Panc1 (cell line): Measurements from ENCODE around the gene FAIM. TPM values are rescaled to one million over a fixed set of nuclear protein-coding genes. Genes with fewer than 3 reads are reported as not detected.
"Not testable (repeated sequence)": the region's sequence is repeated elsewhere in the genome, so short reads cannot be mapped to it uniquely, and the experiment has no call there.

ENCODE experiments used
- ATAC-seq: fragments of 200-7000 bp; cut with Tn5 transposase; 2 replicates; pipeline ENCODE4 v1.9.1; 2020; ENCODE audit warnings: mild to moderate bottlenecking, moderate library complexity
- BruUV-seq: library from RNA; stranded (reverse); fragments of 400-500 nt; replicated peaks from 2 replicates; lab custom pipeline; 2021; lab: Mats Ljungman, UMichigan
- CTCF ChIA-PET: fragments of 300-600 bp; sonication (Branson Sonifier 250); formaldehyde crosslinking; loops from one replicate; lab custom pipeline; 2022; ENCODE audit warnings: antibody characterized with exemption; lab: Charles Lee
- POLR2A ChIA-PET: fragments of 300-600 bp; sonication (Branson Sonifier 250); formaldehyde crosslinking; loops from one replicate; lab custom pipeline; 2022; ENCODE audit warnings: antibody characterized with exemption; lab: Charles Lee
- DNase-seq: peaks from one replicate; pipeline ENCODE4 v3.0.0-alpha.2; 2010; ENCODE audit warnings: low read depth, low spot score
- H3K27ac ChIP-seq: 2 replicates; pipeline ENCODE4 v1.5.1; 2011; ENCODE audit warnings: mild to moderate bottlenecking, low read length, inconsistent platforms
- H3K27me3 ChIP-seq: fragments of 200-500 bp; sonication (Bioruptor generic); 2 replicates; pipeline ENCODE4 v1.6.0; 2014; ENCODE audit warnings: low read length, inconsistent platforms; ENCODE audit not compliant: control insufficient read depth, insufficient read depth
- H3K36me3 ChIP-seq: fragments of 200-500 bp; sonication (Bioruptor generic); 2 replicates; pipeline ENCODE4 v1.5.1; 2014; ENCODE audit warnings: inconsistent platforms, mild to moderate bottlenecking, low read length, moderate library complexity; ENCODE audit not compliant: control insufficient read depth, insufficient read depth
- H3K4me1 ChIP-seq: 2 replicates; pipeline ENCODE4 v1.5.1; 2011; ENCODE audit warnings: inconsistent platforms, mild to moderate bottlenecking, low read length, moderate library complexity; ENCODE audit not compliant: control insufficient read depth, insufficient read depth
- H3K4me3 ChIP-seq, 2 experiments: 2 replicates each; pipeline ENCODE4 v1.5.1; 2011 to 2012; ENCODE audit warnings: low read depth in 2 of 2, low read length in 2 of 2, mild to moderate bottlenecking in 2 of 2, inconsistent platforms in 1 of 2, moderate library complexity in 1 of 2
- H3K9me3 ChIP-seq: fragments of 200-500 bp; sonication (Bioruptor generic); 2 replicates; pipeline ENCODE4 v1.5.1; 2014; ENCODE audit warnings: low read depth, mild to moderate bottlenecking, inconsistent platforms, low read length, moderate library complexity; ENCODE audit not compliant: control insufficient read depth, insufficient read depth
- CTCF ChIP-seq: fragments of 450-650 bp; IDR thresholded peaks from 2 replicates; pipeline ENCODE4 v1.5.1; 2017; ENCODE audit warnings: mild to moderate bottlenecking
- POLR2AphosphoS5 ChIP-seq: IDR thresholded peaks from 2 replicates; pipeline ENCODE4 v1.6.1; 2012; ENCODE audit warnings: mild to moderate bottlenecking, low read depth, low read length, moderate library complexity
- REST ChIP-seq, 2 experiments: IDR thresholded peaks; 2 replicates each; pipeline ENCODE4 v1.6.1; 2011 to 2012; ENCODE audit warnings: low read depth in 2 of 2, control low read depth in 1 of 2, low read length in 1 of 2, mild to moderate bottlenecking in 1 of 2, moderate library complexity in 1 of 2; ENCODE audit not compliant: insufficient read depth in 1 of 2
- SIN3A ChIP-seq: IDR thresholded peaks from 2 replicates; pipeline ENCODE4 v1.6.1; 2012; ENCODE audit warnings: low read depth, mild to moderate bottlenecking, low read length, moderate library complexity, borderline replicate concordance; ENCODE audit not compliant: insufficient read depth
- TCF7L2 ChIP-seq: IDR thresholded peaks from 2 replicates; pipeline ENCODE4 v1.6.1; 2011; ENCODE audit warnings: mild to moderate bottlenecking, low read depth, low read length, inconsistent platforms
- in situ Hi-C: cut with HindIII; loops from 2 replicates; pipeline ENCODE4 v1.10.0; 2016; ENCODE audit warnings: low sequenced_read_pairs, low pct_unique_long_range_greater_than_20kb
- intact Hi-C: fragments of 100-400 bp; cut with micrococcal nuclease; formaldehyde crosslinking; loops from one replicate; pipeline ENCODE4 v1.10.0; 2022; ENCODE audit not compliant: unreplicated experiment
- total RNA-seq: library from RNA; stranded (reverse); gene quantifications from one replicate; pipeline ENCODE4 v1.2.1, GENCODE V29; 2021; ENCODE audit not compliant: unreplicated experiment

The FAIM gene
- total RNA-seq, 1 experiment from 2014 or later = 18.8 TPM

- H3K4me1 ChIP-seq = peaks cover 12% of the 10 kb centered on the region
- CTCF ChIA-PET, H3K4me3 ChIP-seq, H3K27ac ChIP-seq, ATAC-seq, H3K27me3 ChIP-seq, BruUV-seq, DNase-seq, H3K9me3 ChIP-seq, H3K36me3 ChIP-seq, in situ Hi-C loops: not testable (repeated sequence)
- intact Hi-C loops = loop anchor here (10.0 kb wide), 1 partner anchor 97 kb away; no protein-coding TSS in a partner anchor
- POLR2A ChIA-PET = interaction anchor here (0.6 kb wide), 1 partner anchor 180 kb away, joined by 6 read pairs; no protein-coding TSS in a partner anchor
Observed at GRCh38 chr3:138597186-138597976, 11.2 kb upstream of the FAIM start.

- Histone ChIP-seq H3K4me3 (no peak overlapping the region), H3K9me3 (no peaks in the 10 kb centered on the region), H3K36me3 (no peaks in the 10 kb centered on the region), H3K4me1 (peaks cover 7% of the 10 kb centered on the region), H3K27ac (no peak overlapping the region), H3K27me3 (no peaks in the 10 kb centered on the region)
- CTCF ChIA-PET = no interaction called here
- no peak for TF ChIP-seq REST (IDR thresholded peaks at IDR 0.05; ENCODE audit: insufficient read depth in 1 of 2, low read depth in 2 of 2, low read length in 1 of 2)
- TF ChIP-seq CTCF = no peak
- no peak for TF ChIP-seq TCF7L2
- TF ChIP-seq SIN3A = no peak
- no peak for TF ChIP-seq POLR2AphosphoS5
- BruUV-seq = no TSS peak
- ATAC-seq (no peak), DNase-seq (no peak)
- intact Hi-C loops = loop anchor here (10.0 kb wide), 1 partner anchor 96 kb away; no protein-coding TSS in a partner anchor
- POLR2A ChIA-PET = no interaction called here
- in situ Hi-C loops = no loop called here
Observed at GRCh38 chr3:138598534-138598933, 10.0 kb upstream of the FAIM start.
